ENCODE measurements around the gene GSX1.

GSX1 gene

GRCh38 chr13:27842571-27842970 lies 50.3 kb downstream of the GSX1 start:
- Histone ChIP-seq H3K27ac (no peak overlapping the region), H3K4me3 (ENCODE audit: low read depth, low read length) (no peak overlapping the region), H3K36me3 (replicated peaks) (no peaks in the 10 kb centered on the region), H3K27me3 (replicated peaks) (no peaks in the 10 kb centered on the region)
- DNase-seq, result no peak
- TF ChIP-seq CTCF (IDR thresholded peaks at IDR 0.05; ENCODE audit: low read depth, low read length, missing control alignments), result no peak
- in situ Hi-C loops (cut with HindIII; ENCODE audit: low pct_ligation_motif_present, low sequenced_read_pairs), result no loop called here

Data from brain microvascular endothelial cell (primary cell).